Skeletal muscle satellite cell (primary cell): Measurements from ENCODE around the gene CENPM.

ENCODE experiments used
- H3K27me3 ChIP-seq: 2 replicates; pipeline ENCODE4 v1.7.0; 2013; ENCODE audit warnings: low read length; ENCODE audit not compliant: control insufficient read depth, insufficient read depth
- H3K36me3 ChIP-seq: 2 replicates; pipeline ENCODE4 v1.7.0; 2013; ENCODE audit warnings: mild to moderate bottlenecking, control low read depth, low read length; ENCODE audit not compliant: insufficient read depth
- H3K4me1 ChIP-seq: 2 replicates; pipeline ENCODE4 v1.7.0; 2013; ENCODE audit warnings: low read length; ENCODE audit not compliant: control insufficient read depth, insufficient read depth
- H3K4me2 ChIP-seq: 2 replicates; pipeline ENCODE4 v1.7.0; 2013; ENCODE audit warnings: mild to moderate bottlenecking, low read length
- H3K4me3 ChIP-seq: 2 replicates; pipeline ENCODE4 v1.7.0; 2013; ENCODE audit warnings: low read length
- H3K9ac ChIP-seq: 2 replicates; pipeline ENCODE4 v1.7.0; 2013; ENCODE audit warnings: mild to moderate bottlenecking, low read depth, low read length, moderate library complexity
- H3K9me3 ChIP-seq: replicated peaks from 2 replicates; pipeline ENCODE4 v1.7.0; 2013; ENCODE audit warnings: mild to moderate bottlenecking, control low read depth, low read length

CENPM gene

DNA sequence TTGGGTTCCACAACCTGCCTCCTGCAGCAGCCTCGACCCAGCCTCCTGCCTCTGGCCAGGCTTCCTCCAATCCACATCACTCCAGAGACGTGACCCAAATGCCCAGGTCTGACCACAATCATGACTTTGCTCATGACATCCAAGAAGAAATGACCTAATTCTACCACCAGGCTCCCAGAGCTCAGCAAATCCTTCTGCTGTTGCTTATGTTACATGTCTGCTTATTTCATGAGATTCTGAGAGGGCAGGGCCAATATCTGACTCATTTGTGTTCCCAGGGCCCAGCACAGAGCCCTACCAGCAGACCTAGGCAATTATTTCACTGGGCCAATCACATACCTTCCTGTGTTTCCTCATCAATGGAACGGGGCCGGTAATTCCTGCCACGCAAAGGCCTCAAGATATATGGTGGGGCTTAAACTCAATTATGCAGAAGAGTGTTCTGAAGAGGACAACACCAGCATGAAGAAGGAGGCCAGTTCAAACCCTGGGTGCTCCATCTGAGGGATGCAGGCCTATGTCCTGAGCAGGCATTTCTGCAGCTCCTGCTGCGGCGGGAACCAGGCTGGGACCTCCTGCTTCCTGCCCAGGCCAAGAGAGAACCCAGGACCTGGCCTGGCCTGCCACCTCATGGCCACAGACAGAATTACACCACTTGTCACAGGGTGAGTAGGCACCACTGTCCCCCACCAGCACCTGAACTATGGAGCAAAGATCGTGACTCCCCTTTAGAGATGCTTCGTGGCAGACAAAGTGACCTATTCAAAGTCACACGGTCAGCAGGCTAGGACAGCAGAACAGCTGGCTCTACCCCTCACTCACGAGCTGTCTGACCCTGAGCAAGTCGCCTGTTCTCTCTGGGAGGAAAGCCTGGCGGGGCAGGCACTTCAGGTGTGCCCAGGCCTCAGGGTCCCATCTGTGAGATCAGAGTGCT lies 5.9 kb downstream of the CENPM start:
- peak overlapping the region; percentile 35 for H3K4me2 ChIP-seq
- no peak overlapping the region for H3K9ac ChIP-seq
- H3K4me1 ChIP-seq = peaks cover 33% of the 10 kb centered on the region
- H3K4me3 ChIP-seq = no peak overlapping the region
- no peaks in the 10 kb centered on the region for H3K9me3 ChIP-seq
- H3K27me3 ChIP-seq = no peaks in the 10 kb centered on the region
- H3K36me3 ChIP-seq = peaks cover 3% of the 10 kb centered on the region

DNA sequence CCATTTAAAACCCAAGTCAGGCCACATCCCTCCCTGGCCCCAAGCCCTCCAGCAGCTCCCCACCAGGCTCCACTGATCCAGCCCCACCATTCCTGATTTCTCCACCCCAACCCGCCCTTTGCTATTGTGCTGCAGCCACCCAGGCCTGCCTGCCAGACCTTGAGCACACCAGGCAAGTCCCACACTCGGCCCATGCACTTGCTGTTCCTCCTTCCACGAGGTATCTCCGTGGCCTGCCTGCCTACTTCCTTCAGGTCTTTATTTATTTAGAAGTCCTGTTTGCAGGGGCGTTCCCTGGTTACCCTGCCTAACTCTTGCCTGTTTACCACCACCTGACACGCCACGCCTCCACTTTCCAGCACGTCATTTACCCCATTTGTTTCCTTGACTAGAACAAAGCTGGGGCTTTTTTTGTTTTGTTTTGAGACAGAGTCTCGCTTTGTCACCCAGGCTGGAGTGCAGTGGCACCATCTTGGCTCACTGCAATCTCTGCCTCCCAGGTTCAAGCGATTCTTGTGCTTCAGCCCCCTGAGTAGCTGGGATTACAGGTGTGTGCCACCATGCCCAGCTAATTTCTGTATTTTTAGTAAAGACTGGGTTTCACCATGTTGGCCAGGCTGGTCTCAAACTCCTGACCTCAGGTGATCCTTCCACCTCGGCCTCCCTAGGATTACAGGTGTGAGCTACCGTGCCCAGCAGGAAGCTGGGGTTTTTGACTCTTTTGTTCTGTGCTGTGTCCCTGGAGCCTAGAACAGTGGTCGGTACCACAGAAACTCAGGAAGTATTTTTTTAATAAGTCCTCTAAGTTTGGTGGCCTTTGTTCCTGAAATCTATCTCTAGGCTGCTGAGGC lies 6.7 kb downstream of the CENPM start:
- no peak overlapping the region for H3K4me3 ChIP-seq
- no peak overlapping the region for H3K9ac ChIP-seq
- H3K4me1 ChIP-seq = peaks cover 26% of the 10 kb centered on the region
- H3K9me3 ChIP-seq = no peaks in the 10 kb centered on the region
- H3K36me3 ChIP-seq = peaks cover 3% of the 10 kb centered on the region
- H3K4me2 ChIP-seq = no peak overlapping the region
- H3K27me3 ChIP-seq = no peaks in the 10 kb centered on the region

DNA sequence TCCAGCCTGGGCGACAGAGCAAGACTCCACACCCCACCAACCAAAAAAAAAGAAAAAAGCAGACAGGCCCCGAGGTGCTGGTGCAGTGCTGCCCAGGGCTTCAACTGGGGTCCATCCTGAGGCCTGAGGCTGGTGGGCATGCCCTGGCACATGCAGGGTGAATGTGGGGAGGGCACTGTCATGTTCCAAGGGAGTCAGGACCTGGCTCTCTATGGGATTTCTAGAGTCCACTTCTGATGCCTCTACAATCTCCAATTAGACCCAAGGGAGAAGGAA lies 10.1 kb downstream of the CENPM start:
- no peaks in the 10 kb centered on the region for H3K9me3 ChIP-seq
- H3K4me3 ChIP-seq = no peak overlapping the region
- H3K27me3 ChIP-seq = no peaks in the 10 kb centered on the region
- H3K9ac ChIP-seq = no peak overlapping the region
- peaks cover 22% of the 10 kb centered on the region for H3K4me1 ChIP-seq
- H3K36me3 ChIP-seq = peaks cover 3% of the 10 kb centered on the region
- no peak overlapping the region for H3K4me2 ChIP-seq

DNA sequence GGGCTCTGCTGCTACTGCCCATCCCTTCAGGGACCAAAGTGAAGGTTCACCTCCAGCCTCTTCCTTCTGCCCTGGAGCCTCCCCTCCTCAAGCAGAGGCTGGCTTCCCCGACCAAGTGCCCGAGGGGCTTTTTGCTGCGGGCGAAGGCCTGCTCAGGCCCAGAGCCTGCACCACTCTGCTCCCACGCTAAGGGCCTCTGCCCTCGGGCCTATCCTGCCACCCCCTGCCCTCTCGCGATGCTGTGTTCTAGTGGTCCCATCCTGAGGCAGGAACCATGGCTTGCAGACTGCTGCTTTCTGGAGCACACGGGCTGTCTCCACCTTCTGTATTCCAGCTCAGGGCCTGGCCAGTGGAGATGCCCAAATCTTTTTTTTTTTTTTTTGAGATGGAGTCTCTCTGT lies 11.4 kb downstream of the CENPM start:
- no peaks in the 10 kb centered on the region for H3K9me3 ChIP-seq
- peaks cover 10% of the 10 kb centered on the region for H3K4me1 ChIP-seq
- no peak overlapping the region for H3K9ac ChIP-seq
- H3K36me3 ChIP-seq = peaks cover 3% of the 10 kb centered on the region
- no peak overlapping the region for H3K4me2 ChIP-seq
- no peak overlapping the region for H3K4me3 ChIP-seq
- H3K27me3 ChIP-seq = no peaks in the 10 kb centered on the region

DNA sequence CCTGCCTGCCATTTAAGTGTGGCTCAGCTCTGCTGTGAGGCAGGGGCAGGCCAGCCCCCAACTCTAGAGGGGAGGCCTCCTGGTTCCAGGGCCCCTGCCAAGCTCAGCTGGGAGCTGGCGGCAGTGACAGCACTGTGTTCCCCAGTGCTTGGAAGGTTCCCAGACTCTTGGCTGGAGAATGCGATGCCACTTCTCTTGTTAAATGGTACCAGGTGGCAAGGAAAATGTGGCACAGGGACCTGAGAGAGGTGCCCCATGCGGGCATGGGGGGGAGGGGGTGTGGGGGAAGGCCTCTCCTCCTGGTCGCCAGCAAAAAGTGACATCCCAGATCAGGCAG lies 12.0 kb downstream of the CENPM start:
- Histone ChIP-seq H3K27me3 (no peaks in the 10 kb centered on the region), H3K4me1 (peaks cover 9% of the 10 kb centered on the region), H3K9ac (no peak overlapping the region), H3K36me3 (peaks cover 3% of the 10 kb centered on the region), H3K9me3 (no peaks in the 10 kb centered on the region), H3K4me2 (no peak overlapping the region), H3K4me3 (no peak overlapping the region)

DNA sequence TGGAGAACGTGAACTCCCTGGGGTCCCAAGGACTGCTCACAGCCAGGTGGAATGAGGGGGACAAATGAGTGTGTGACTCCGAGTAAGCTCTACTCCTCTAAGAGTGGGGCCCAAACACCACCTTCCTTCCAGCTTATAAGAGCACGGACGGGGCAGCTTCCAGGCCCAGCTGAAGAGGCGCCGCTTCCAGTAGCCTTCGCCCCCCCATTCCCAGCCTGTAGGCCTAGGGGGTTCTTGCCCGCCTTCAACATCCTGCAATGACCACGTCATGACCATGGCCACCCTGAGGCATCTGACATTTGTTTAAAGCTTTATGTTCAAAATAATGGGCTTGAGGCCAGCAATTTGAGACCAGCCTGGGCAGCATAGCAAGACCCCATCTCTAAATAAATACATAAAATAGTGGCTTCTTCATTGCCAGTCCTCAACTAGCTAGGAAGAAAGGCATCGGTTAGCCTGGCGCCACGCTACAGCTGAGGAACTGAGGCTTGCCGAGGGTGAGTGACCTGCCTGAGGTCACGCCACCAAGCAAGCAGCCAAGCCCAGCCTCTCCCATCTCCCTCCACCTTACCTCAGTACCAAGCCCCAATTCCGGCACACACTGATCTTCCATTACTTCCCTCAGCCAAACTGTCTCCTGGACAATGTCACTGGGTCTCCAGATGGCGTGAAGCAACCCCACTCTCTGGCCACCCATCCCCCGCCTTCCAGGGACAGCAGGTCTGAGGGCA lies 12.5 kb downstream of the CENPM start:
- H3K4me3 ChIP-seq = no peak overlapping the region
- H3K4me2 ChIP-seq = no peak overlapping the region
- H3K9me3 ChIP-seq = no peaks in the 10 kb centered on the region
- peaks cover 3% of the 10 kb centered on the region for H3K36me3 ChIP-seq
- peaks cover 8% of the 10 kb centered on the region for H3K4me1 ChIP-seq
- H3K27me3 ChIP-seq = no peaks in the 10 kb centered on the region
- no peak overlapping the region for H3K9ac ChIP-seq

DNA sequence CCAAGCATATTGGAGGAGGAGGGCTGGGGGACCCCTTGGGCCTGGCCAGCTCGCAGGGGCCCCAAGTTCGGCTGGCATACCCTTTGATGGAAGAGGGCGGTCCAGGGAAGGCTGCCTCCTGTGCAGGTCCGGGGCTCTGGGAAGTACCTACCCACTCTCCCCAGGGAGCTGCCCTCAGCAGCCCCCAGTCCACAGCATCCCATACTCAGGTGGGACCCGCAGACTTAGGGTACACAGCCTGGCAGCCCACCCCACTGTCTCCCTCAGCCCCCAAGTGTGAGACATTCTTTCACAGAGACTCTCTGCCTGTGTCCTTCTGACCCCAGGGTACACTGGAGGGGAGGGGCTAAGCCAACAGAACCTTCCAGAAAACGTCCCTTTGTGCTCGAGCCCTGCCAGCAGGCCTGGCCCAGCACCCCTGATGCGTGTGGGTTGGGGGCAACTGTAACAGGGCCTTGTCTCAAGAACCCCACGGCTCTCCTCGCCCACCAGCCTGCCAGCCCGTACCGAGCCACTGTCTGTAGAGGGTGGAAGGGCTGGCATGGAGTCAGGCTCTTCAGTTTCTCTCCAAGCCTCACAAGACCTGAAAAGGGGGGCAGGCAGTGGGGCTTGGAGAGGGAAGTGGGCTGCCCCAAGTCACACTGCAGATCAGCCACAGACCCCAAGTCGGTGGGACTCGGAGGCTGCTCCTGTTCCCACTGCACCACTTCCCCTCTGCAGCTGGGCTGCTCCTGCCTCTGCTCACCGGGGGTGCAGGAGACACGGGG lies 13.4 kb downstream of the CENPM start:
- Histone ChIP-seq H3K27me3 (no peaks in the 10 kb centered on the region), H3K9me3 (no peaks in the 10 kb centered on the region), H3K9ac (no peak overlapping the region), H3K36me3 (peaks cover 3% of the 10 kb centered on the region), H3K4me3 (no peak overlapping the region), H3K4me1 (no peaks in the 10 kb centered on the region), H3K4me2 (no peak overlapping the region)

DNA sequence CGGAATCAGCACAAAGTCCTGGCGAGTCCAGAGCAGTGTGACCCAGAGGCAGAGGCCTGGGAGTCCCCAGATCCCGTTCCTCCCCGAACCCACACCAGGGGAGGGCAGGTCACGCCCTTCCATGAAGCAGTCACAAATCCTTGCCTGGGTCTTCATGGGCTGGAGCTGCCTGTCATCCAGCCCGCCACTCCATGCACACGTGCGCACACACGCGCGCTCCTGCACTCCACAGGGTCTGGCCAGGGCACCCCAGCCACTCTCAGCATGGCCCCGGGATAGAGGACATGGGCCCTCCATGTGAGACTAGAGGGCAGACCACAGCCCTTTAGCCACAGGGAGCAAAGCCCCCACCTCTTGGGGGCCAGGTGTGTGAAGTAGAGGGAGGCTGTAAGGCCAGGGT lies 14.6 kb downstream of the CENPM start:
- Histone ChIP-seq H3K4me1 (no peaks in the 10 kb centered on the region), H3K4me2 (no peak overlapping the region), H3K4me3 (no peak overlapping the region), H3K27me3 (no peaks in the 10 kb centered on the region), H3K9ac (no peak overlapping the region), H3K9me3 (no peaks in the 10 kb centered on the region), H3K36me3 (no peaks in the 10 kb centered on the region)

DNA sequence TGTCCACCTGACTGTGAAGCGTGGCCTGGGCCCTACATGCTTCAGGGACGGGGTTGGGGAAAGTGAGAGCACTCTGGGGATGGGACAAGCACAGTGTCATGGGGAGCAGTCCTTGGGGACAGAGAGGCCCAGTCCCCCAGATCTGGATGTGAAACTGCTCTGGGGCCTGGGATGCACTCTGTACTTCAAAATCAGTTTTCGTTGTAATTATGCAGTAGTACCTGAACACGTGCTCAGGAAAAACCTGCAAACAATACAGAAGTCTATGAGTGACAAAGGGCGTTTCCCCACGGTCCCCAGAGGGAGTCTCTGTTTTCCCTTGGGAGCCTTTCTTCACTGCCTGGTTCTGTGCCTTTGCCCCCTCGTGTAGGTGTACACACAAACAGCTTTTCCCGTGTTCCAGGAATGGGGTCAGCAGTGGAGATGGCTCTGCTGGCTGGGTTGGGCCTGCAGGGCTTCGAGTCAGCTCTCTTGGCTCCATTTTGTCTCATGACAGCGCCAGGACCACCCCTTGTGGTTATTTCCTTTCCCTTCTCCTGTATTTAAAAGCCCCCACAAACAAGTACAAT lies 15.2 kb downstream of the CENPM start:
- H3K4me1 ChIP-seq = no peaks in the 10 kb centered on the region
- H3K9ac ChIP-seq = no peak overlapping the region
- no peak overlapping the region for H3K4me3 ChIP-seq
- no peak overlapping the region for H3K4me2 ChIP-seq
- H3K9me3 ChIP-seq = no peaks in the 10 kb centered on the region
- H3K27me3 ChIP-seq = no peaks in the 10 kb centered on the region
- H3K36me3 ChIP-seq = no peaks in the 10 kb centered on the region

DNA sequence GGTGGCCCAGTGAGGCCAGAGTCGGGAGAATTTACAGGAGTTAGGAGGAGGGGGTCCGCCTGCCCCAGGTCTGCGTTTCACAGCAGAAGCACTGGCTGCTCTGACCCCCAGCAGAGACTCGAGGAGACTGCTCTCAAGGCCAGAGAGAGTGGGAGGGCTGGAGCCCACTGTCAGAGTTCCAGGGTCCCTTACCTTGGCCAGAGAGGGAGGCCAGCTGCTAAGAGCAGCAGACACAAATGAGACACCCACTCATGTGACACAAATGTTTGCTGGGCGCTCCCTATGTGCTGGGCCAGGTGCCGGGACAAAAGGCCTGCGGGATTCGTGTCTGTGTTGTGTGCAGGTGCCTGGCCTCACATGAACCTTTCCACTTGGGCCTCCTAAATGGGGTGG lies 17.5 kb downstream of the CENPM start:
- Histone ChIP-seq H3K4me3 (no peak overlapping the region), H3K9me3 (no peaks in the 10 kb centered on the region), H3K4me2 (no peak overlapping the region), H3K4me1 (peaks cover 4% of the 10 kb centered on the region), H3K9ac (no peak overlapping the region), H3K27me3 (peaks cover 14% of the 10 kb centered on the region), H3K36me3 (no peaks in the 10 kb centered on the region)
